NCI-H2227 treated with DMSO at 0.1 percent for 48 hours (cell line): ENCODE measurements around the gene AGRN.

Experiments used
- DNase-seq: peaks from one replicate; lab custom pipeline; 2025; lab: John Stamatoyannopoulos, UW

Gene AGRN

DNA sequence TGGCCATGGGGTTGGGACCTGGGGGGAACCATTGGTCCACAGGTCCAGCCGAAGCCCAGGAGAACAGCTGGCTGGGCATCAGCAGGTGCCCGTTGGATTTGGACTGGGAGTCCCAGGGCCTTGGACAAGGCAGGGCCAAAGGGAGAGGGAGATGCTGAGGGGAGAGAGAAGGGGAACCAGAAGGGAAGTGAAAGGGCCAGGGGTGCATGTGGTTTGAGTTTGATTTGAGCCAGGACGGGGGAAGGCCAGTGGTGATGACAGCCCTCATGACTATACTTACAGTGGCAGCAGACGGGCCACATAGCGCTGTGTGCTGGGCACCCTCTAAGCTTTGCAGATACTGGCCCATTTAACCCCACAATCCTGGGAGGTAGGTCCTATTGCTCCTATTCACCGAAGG, 18.8 kb downstream of the AGRN start:
- no peak for DNase-seq

DNA sequence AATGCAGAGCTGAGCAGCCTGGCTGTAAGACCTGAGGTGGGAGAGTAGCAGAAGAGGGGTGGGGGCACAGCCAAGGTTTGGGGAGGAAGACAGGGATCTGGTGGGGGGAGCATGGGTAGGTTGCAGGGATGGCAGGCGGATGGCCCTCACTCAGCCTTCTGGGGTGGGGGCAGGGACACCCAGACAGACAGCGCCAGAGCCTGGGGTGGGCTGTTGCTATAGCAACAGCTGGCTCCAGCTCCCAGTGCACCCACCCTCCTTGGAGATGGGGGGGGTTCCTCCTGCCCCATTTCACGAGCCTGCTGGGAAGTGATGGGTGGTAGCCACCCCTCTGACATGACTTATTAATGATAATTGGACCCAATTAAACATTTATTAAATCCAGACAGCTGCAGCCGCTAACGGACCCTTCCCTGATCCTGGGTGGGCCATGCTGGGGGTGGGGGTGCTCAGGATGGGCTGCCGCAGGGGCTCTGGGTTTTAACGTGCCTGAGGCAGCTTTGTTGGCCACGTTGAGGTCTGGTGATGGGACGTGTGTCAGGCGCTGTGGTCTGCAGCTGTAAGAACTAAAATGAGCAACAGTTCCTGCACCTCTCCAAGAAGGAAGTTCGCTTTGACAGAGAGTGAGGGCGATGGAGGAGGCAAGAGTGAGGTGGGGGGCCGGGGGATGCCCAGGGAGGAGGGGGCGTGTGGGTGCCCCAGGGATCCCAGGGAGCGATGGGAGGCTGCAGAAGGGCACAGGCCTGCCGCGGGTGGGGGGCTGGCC, 19.4 kb downstream of the AGRN start:
- no peak for DNase-seq

DNA sequence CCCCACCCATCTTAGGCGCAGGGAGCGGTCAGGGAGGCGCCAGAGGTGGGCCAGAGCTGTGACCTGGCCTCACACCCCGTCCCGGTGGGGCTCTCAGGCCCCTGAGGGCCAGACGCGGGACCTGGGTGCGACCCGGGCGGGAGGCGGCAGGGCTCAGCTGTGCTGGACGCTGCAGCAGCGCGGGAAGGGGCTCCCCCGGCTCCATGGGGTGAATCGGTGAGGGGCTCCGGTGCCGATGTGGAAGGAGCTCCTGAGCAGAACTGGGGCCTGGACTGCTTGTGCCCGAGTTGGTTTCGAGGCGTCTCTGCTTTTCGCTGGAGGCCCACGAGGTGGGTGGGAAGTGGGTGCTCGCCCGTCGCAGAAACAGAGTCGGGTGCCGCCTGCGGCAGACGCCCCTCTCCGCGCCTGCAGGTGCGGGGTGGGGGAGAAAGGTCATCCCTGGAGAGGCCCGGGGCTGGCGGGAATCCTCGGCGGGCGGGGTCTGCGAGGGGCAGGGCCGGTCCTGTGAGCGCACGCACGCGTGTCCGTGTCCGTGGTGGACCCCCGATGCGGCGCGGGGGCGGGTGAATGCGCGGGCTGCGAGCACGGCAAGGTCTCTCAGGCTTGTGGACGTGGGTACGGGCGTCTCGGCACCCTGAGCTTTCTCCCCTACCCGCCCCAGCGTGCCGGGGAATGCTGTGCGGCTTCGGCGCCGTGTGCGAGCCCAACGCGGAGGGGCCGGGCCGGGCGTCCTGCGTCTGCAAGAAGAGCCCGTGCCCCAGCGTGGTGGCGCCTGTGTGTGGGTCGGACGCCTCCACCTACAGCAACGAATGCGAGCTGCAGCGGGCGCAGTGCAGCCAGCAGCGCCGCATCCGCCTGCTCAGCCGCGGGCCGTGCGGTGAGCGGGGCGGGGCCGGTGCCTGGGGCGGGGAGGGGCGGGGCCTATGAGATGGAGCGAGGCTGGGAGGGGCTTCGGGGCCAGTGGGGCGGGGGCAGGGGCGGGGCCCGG, 20.4 kb downstream of the AGRN start:
- DNase-seq, result no peak

DNA sequence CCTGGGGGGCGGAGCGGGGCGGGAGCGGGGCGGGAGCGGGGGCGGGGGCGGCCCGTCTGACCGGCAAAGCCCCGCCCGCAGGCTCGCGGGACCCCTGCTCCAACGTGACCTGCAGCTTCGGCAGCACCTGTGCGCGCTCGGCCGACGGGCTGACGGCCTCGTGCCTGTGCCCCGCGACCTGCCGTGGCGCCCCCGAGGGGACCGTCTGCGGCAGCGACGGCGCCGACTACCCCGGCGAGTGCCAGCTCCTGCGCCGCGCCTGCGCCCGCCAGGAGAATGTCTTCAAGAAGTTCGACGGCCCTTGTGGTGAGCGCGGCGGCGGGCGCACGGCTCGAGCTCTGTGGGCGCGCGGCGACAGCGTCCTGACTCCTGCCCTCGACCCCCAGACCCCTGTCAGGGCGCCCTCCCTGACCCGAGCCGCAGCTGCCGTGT, 21.2 kb downstream of the AGRN start:
- no peak for DNase-seq

DNA sequence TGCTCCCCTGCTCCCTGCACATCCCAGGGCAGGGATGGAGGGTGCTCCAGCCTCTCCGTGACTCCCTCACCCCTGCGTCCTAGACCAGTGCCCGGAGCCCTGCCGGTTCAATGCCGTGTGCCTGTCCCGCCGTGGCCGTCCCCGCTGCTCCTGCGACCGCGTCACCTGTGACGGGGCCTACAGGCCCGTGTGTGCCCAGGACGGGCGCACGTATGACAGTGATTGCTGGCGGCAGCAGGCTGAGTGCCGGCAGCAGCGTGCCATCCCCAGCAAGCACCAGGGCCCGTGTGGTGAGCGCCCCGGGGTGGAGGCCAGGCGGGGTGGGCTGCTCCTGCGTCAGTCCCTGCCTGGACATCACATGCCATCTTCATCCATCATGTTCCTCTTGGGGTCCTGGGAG, 22.0 kb downstream of the AGRN start:
- DNase-seq, result no peak

DNA sequence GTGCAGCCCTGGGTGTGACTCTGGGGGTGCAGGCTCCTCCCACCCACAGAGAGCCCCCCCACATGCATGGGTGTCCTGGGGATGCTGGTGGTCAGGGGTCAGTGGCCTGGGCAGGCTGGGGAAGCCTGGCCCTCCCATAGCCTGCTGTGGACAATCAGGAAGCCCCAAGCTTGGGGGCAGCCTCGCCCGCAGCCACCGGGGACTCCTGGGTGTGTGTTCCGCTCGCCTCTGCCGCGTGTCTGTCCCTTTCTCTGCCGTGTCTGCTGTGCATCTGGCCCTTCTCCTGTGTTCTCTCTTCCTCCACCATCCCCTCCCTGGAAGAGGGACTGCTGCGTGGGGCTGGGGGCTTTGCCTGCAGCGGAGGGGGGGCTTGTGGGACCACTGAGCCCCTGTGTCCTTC, 22.9 kb downstream of the AGRN start:
- DNase-seq, result no peak

DNA sequence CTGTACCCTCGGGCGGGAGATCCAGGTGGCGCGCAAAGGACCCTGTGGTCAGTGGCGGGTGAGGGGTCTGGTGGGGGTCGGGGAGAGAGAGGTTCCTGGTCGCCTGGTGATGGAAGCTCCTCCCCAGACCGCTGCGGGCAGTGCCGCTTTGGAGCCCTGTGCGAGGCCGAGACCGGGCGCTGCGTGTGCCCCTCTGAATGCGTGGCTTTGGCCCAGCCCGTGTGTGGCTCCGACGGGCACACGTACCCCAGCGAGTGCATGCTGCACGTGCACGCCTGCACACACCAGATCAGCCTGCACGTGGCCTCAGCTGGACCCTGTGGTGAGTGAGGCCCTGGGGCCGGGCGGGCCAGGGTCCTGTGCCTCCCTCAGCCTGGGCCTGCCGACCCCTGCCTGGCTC, 23.5 kb downstream of the AGRN start:
- DNase-seq, result no peak

DNA sequence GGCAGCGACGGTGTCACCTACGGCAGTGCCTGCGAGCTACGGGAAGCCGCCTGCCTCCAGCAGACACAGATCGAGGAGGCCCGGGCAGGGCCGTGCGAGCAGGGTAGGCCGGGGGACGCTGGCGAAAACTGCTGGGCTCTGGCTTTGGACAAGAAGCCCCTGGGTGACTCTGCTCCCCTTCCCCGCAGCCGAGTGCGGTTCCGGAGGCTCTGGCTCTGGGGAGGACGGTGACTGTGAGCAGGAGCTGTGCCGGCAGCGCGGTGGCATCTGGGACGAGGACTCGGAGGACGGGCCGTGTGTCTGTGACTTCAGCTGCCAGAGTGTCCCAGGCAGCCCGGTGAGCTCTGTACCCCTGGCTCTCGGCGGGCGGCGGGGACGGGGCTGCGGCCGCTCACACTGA, 24.0 kb downstream of the AGRN start:
- DNase-seq, result no peak

DNA sequence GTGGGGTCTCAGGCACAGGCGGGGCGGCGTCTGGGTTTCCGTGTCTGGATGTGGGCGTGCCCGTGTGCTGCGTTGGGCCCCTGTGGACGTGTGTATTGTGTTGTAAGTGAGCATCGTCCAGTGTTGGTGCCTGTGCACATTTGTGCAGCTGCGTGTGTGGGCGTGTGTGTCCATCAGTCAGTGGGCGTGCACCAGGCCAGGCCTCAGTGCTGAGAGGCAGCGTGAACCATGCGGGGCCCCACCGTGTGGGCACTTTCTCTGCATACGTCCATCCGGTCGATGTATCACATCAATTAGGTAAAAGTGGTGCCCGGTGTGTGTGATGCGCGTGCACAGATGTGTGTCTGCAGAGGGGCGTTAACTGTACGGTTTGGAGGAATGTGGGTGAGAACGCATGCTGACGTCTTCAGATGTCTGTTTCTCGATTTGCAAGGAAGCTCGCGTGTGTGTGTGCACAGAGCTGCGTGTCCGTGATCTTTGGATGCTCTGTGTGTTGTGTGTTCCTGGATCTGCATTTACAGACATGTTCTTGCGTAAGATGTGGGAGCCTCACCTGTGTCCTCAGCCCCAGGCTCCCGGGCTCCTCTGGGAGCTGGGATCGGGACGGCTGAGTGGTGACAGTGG, 24.6 kb downstream of the AGRN start:
- DNase-seq, result no peak

DNA sequence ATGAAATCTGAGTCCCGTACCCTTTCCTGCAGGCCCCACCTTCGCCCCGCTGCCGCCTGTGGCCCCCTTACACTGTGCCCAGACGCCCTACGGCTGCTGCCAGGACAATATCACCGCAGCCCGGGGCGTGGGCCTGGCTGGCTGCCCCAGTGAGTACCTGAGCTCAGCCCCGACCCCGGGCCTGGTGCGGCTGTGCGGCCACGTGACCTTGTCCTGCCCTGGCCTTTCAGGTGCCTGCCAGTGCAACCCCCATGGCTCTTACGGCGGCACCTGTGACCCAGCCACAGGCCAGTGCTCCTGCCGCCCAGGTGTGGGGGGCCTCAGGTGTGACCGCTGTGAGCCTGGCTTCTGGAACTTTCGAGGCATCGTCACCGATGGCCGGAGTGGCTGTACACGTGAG, 25.2 kb downstream of the AGRN start:
- no peak for DNase-seq

DNA sequence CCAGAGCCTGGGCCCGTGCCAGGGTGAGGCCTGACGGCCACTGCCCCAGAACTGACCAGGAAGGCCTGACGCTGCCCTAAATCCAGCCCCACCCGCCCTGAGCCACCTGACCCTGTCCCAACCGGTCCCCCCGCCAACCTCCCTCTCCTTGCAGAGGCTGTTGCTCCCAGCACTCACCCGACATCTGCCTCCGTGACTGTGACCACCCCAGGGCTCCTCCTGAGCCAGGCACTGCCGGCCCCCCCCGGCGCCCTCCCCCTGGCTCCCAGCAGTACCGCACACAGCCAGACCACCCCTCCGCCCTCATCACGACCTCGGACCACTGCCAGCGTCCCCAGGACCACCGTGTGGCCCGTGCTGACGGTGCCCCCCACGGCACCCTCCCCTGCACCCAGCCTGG, 26.3 kb downstream of the AGRN start:
- no peak for DNase-seq

DNA sequence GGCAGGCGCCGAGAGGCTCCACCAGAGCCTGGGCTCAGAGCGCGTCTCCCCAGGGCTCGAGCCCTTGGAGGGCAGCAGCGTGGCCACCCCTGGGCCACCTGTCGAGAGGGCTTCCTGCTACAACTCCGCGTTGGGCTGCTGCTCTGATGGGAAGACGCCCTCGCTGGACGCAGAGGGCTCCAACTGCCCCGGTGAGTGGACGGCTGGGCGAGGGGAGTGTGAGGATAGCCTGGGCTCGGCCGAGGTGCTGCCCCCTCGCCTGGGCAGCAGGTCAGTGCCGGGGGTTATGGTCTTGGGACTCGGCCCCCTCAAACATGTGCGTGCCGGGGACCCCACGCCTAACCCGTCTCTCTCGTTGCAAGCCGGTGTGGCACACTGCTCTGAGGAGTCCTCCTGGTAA, 26.8 kb downstream of the AGRN start:
- DNase-seq, result no peak

DNA sequence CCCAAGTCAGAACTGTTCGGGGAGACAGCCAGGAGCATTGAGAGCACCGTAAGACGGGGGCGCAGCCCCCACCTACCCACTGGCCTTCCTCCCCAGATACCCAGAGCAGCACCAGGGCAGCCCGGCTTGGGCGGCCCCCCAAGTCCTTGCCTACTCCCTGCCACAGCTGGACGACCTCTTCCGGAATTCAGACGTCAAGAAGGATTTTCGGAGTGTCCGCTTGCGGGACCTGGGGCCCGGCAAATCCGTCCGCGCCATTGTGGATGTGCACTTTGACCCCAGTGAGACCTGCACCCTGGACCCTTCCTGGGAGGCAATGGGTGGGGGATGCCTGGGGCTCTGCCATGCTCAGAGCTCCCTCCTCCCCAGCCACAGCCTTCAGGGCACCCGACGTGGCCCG, 27.5 kb downstream of the AGRN start:
- no peak for DNase-seq

DNA sequence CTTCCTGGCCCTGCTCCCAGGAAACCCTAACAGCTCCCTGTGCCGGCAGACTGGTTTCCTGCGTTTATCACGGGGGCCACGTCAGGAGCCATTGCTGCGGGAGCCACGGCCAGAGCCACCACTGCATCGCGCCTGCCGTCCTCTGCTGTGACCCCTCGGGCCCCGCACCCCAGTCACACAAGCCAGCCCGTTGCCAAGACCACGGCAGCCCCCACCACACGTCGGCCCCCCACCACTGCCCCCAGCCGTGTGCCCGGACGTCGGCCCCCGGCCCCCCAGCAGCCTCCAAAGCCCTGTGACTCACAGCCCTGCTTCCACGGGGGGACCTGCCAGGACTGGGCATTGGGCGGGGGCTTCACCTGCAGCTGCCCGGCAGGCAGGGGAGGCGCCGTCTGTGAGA, 28.0 kb downstream of the AGRN start:
- no peak for DNase-seq

DNA sequence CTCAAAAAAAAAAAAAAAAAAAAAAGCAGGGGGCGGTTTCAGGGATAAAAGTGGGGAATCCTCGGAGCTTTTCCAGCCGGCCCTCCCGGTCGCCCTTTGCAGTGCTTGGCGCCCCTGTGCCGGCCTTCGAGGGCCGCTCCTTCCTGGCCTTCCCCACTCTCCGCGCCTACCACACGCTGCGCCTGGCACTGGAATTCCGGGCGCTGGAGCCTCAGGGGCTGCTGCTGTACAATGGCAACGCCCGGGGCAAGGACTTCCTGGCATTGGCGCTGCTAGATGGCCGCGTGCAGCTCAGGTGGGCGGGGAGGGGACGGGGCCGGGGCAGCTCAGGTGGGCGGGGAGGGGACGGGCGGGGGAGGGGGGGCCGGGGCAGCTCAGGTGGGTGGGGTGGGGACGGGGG, 28.8 kb downstream of the AGRN start:
- no peak for DNase-seq

DNA sequence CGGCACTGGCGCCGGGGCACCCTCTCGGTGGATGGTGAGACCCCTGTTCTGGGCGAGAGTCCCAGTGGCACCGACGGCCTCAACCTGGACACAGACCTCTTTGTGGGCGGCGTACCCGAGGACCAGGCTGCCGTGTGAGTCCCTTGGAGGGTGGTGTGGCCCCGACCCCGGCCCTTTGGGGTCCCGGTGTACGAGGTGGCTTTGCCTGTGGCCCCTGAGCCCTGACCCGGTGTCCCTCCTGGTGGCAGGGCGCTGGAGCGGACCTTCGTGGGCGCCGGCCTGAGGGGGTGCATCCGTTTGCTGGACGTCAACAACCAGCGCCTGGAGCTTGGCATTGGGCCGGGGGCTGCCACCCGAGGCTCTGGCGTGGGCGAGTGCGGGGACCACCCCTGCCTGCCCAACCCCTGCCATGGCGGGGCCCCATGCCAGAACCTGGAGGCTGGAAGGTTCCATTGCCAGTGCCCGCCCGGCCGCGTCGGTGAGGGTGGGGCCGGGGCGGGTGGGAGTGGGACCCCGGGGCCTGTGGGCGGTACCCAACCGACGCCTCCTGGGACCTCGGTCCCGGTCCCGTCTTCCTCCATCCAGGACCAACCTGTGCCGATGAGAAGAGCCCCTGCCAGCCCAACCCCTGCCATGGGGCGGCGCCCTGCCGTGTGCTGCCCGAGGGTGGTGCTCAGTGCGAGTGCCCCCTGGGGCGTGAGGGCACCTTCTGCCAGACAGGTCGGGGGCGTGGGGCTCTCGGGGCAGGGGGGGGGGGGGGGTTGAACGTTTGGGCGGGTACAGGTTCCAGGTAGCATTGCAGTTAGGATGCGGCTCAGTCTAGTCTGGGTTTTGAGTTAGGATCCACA, 29.6 kb downstream of the AGRN start:
- no peak for DNase-seq

DNA sequence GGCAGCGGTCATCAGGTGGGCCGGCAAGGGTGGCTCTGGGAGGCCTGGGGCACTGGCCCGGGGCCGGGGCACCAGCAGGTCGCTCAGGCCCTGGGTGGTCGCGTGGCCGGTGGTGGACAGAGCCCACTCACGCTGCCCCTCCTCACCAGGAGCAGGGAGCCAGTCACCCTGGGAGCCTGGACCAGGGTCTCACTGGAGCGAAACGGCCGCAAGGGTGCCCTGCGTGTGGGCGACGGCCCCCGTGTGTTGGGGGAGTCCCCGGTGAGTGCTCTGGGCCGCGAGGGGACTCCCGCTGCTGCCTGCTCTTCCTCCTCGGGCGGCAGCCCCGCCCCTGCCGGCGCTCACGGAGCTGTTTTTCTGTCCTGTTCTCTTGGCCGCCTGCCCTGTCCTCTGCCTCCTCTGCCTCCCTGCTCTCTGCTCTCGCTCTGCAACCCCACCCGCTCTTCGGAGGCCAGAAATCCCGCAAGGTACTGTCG, 30.7 kb downstream of the AGRN start:
- DNase-seq, result no peak

DNA sequence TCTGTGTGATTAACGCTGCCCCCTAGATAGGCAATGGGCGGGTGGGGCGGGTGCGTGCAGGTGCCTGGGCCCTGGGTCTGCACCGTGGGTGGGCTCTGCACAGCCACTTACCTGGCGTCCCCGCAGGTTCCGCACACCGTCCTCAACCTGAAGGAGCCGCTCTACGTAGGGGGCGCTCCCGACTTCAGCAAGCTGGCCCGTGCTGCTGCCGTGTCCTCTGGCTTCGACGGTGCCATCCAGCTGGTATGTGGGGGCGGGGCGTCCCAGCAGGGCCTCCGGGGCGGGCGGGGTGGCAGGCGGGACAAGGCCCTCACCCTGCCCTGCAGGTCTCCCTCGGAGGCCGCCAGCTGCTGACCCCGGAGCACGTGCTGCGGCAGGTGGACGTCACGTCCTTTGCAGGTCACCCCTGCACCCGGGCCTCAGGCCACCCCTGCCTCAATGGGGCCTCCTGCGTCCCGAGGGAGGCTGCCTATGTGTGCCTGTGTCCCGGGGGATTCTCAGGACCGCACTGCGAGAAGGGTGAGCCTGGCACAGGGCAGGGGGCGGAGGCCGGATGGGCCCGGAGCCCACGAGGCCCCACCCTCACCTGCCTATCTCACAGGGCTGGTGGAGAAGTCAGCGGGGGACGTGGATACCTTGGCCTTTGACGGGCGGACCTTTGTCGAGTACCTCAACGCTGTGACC, 31.3 kb downstream of the AGRN start:
- no peak for DNase-seq

DNA sequence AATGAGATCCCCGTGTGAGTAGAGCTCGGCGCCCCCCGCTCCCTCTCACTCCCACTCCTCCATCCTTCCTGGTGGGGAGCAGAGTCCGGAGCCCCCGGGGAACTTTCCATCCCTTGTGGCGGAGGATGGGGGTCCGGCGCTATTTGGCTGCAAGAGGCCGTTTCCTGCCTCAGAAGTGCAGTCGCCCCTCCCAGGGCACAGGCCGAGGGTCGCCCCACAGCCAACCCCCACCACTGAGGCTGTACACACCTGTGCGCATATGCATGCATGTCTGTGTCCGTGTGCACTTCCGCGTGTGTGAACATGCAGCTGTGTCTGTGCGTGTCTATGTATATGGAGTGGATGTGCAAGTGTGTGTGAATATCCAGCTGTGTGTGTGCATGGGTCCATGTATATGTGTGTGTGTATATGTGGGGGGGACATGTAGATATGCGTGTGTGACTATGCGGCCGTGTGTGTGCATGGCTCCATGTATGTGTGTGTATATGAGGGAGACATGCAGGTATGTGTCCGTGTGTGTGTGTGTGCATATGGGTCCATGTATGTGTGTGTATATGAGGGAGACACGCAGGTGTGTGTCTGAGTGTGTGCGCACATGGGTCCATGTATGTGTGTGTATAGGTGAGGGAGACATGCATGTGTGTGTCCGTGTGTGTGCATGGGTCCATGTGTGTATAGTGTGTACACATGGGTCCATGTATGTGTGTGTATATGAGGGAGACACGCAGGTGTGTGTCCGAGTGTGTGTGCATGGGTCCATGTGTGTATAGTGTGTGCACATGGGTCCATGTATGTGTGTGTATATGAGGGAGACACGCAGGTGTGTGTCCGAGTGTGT, 32.3 kb downstream of the AGRN start:
- DNase-seq, result no peak

DNA sequence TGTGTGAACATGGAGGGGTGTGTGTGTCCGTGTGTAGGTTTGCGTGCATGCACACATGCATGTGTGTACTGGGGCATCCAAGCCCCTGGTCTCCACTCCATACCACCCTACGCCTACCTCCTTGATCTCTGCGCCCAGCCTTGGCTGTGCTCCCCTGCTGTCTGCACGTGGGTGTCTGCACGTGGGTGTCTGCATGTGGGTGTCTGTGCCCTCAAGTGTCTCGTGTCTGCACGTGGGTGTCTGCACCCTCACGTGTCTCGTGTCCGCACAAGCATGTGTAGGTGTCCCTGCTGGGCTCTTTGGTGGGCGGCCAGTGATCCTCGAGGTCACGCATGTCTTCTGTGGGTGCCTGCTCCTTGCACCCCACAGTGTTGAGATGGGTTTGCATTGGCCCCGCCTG, 33.1 kb downstream of the AGRN start:
- DNase-seq, result no peak
